ENCODE measurements around the gene CFAP73. TPM values are rescaled to one million over a fixed set of nuclear protein-coding genes. Genes with fewer than 3 reads are reported as not detected.

Gene CFAP73
- total and polyA plus RNA-seq, 2 experiments from 2014 or later: 0.50 to 0.59 TPM

DNA sequence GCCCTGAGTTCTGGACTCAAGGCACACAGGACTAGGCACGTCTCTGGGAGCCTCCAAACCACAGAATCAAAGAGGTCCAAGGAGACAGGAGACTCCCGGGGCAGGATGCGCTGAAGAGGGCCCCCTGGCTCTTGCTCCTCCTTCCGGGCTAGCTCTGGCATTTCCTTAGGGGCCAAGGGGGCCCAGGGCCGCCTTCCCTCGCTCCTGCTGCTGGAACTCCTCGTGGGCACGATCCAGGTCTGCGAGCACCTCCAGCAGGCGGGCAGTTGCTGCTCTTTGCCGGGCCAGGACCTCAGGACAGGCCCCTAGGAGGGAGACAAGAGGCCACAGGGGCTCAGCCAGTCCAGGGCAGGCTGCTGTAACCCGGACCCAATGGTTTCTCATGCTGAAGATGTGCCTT lies 49.8 kb upstream of the CFAP73 start:
- H3K36me3 ChIP-seq (ENCODE audit: insufficient read depth): no peaks in the 10 kb centered on the region
- no peaks in the 10 kb centered on the region for H3F3A ChIP-seq (replicated peaks; ENCODE audit: low read depth)
- H3K4me2 ChIP-seq: no peak overlapping the region
- ATAC-seq: no peak
- H3K4me1 ChIP-seq (ENCODE audit: insufficient read depth): peaks cover 5% of the 10 kb centered on the region
- Mint-ChIP-seq H3K36me3 (ENCODE audit: low read depth) (peaks cover 3% of the 10 kb centered on the region; the same call in 2 of the 3 replicates), H3K27ac (no peak overlapping the region), H3K27me3 (ENCODE audit: insufficient read depth, low read depth, poor library complexity) (peaks cover 18% of the 10 kb centered on the region), H3K9me3 (peaks cover 2% of the 10 kb centered on the region; the same call in 1 of the 3 replicates), H3K4me1 (peaks cover 10% of the 10 kb centered on the region), H3K4me3 (no peak overlapping the region)
- TF ChIP-seq, protein P1, sequence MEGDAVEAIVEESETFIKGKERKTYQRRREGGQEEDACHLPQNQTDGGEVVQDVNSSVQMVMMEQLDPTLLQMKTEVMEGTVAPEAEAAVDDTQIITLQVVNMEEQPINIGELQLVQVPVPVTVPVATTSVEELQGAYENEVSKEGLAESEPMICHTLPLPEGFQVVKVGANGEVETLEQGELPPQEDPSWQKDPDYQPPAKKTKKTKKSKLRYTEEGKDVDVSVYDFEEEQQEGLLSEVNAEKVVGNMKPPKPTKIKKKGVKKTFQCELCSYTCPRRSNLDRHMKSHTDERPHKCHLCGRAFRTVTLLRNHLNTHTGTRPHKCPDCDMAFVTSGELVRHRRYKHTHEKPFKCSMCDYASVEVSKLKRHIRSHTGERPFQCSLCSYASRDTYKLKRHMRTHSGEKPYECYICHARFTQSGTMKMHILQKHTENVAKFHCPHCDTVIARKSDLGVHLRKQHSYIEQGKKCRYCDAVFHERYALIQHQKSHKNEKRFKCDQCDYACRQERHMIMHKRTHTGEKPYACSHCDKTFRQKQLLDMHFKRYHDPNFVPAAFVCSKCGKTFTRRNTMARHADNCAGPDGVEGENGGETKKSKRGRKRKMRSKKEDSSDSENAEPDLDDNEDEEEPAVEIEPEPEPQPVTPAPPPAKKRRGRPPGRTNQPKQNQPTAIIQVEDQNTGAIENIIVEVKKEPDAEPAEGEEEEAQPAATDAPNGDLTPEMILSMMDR (conservative IDR thresholded peaks at IDR 0.05; ENCODE audit: low read depth in 2 of 2): 0 out of 4 replicates have a peak, but pooled peaks of 1 of the 2 experiments have one; percentile 2
- no peak for TF ChIP-seq ZNF331 (CRISPR knock-in tag; IDR thresholded peaks at IDR 0.05; ENCODE audit: low read depth)
- H3K27me3 ChIP-seq (ENCODE audit: insufficient read depth): no peaks in the 10 kb centered on the region
- no peak for DNase-seq (ENCODE audit: low spot score)
- no peaks in the 10 kb centered on the region for H4K20me1 ChIP-seq (replicated peaks; ENCODE audit: insufficient read depth)
- no peak overlapping the region for H3K4me3 ChIP-seq
- no peak overlapping the region for H3K27ac ChIP-seq (ENCODE audit: low read depth)
- no peak overlapping the region for H2AFZ ChIP-seq
- no peaks in the 10 kb centered on the region for H3K79me2 ChIP-seq (replicated peaks; ENCODE audit: insufficient read depth)
- H3K9me2 ChIP-seq (ENCODE audit: insufficient read depth): no peaks in the 10 kb centered on the region

DNA sequence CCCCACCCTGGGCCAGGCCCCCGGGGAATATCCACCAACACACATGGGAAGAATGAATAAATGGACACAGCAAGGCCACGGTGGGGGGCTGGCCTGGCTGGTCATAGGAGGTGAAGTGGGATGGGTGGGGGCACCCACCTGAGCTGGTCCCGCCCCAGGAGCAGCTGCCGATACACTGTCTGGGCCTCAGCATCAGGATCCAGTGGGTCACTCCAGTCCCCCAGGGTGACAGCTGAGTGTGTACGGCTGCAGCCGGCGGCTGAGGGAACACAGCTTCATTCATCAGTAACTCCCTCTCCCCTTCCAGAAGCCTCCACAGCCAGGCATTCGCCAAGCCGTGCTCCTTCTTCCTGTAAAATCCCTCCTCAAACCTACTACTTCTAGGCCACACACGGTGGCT lies 47.8 kb upstream of the CFAP73 start:
- Histone ChIP-seq H3K27me3 (ENCODE audit: insufficient read depth) (no peaks in the 10 kb centered on the region), H3K27ac (ENCODE audit: low read depth) (no peak overlapping the region), H3K4me2 (no peak overlapping the region), H3K9me2 (ENCODE audit: insufficient read depth) (no peaks in the 10 kb centered on the region), H3K36me3 (ENCODE audit: insufficient read depth) (no peaks in the 10 kb centered on the region), H4K20me1 (replicated peaks; ENCODE audit: insufficient read depth) (no peaks in the 10 kb centered on the region), H3K4me1 (ENCODE audit: insufficient read depth) (peaks cover 5% of the 10 kb centered on the region), H2AFZ (no peak overlapping the region), H3K79me2 (replicated peaks; ENCODE audit: insufficient read depth) (no peaks in the 10 kb centered on the region), H3F3A (replicated peaks; ENCODE audit: low read depth) (no peaks in the 10 kb centered on the region), H3K4me3 (no peak overlapping the region)
- Mint-ChIP-seq H3K27me3 (ENCODE audit: insufficient read depth, low read depth, poor library complexity) (peaks cover 14% of the 10 kb centered on the region), H3K27ac (no peak overlapping the region), H3K9me3 (peaks cover 2% of the 10 kb centered on the region; the same call in 1 of the 3 replicates), H3K4me3 (no peak overlapping the region), H3K4me1 (peaks cover 10% of the 10 kb centered on the region), H3K36me3 (ENCODE audit: low read depth) (peaks cover 5% of the 10 kb centered on the region)
- DNase-seq (ENCODE audit: low spot score): no peak
- ATAC-seq: no peak
- TF ChIP-seq, protein P1 (conservative IDR thresholded peaks at IDR 0.05; ENCODE audit: low read depth in 2 of 2): no peak
- TF ChIP-seq, protein P2, sequence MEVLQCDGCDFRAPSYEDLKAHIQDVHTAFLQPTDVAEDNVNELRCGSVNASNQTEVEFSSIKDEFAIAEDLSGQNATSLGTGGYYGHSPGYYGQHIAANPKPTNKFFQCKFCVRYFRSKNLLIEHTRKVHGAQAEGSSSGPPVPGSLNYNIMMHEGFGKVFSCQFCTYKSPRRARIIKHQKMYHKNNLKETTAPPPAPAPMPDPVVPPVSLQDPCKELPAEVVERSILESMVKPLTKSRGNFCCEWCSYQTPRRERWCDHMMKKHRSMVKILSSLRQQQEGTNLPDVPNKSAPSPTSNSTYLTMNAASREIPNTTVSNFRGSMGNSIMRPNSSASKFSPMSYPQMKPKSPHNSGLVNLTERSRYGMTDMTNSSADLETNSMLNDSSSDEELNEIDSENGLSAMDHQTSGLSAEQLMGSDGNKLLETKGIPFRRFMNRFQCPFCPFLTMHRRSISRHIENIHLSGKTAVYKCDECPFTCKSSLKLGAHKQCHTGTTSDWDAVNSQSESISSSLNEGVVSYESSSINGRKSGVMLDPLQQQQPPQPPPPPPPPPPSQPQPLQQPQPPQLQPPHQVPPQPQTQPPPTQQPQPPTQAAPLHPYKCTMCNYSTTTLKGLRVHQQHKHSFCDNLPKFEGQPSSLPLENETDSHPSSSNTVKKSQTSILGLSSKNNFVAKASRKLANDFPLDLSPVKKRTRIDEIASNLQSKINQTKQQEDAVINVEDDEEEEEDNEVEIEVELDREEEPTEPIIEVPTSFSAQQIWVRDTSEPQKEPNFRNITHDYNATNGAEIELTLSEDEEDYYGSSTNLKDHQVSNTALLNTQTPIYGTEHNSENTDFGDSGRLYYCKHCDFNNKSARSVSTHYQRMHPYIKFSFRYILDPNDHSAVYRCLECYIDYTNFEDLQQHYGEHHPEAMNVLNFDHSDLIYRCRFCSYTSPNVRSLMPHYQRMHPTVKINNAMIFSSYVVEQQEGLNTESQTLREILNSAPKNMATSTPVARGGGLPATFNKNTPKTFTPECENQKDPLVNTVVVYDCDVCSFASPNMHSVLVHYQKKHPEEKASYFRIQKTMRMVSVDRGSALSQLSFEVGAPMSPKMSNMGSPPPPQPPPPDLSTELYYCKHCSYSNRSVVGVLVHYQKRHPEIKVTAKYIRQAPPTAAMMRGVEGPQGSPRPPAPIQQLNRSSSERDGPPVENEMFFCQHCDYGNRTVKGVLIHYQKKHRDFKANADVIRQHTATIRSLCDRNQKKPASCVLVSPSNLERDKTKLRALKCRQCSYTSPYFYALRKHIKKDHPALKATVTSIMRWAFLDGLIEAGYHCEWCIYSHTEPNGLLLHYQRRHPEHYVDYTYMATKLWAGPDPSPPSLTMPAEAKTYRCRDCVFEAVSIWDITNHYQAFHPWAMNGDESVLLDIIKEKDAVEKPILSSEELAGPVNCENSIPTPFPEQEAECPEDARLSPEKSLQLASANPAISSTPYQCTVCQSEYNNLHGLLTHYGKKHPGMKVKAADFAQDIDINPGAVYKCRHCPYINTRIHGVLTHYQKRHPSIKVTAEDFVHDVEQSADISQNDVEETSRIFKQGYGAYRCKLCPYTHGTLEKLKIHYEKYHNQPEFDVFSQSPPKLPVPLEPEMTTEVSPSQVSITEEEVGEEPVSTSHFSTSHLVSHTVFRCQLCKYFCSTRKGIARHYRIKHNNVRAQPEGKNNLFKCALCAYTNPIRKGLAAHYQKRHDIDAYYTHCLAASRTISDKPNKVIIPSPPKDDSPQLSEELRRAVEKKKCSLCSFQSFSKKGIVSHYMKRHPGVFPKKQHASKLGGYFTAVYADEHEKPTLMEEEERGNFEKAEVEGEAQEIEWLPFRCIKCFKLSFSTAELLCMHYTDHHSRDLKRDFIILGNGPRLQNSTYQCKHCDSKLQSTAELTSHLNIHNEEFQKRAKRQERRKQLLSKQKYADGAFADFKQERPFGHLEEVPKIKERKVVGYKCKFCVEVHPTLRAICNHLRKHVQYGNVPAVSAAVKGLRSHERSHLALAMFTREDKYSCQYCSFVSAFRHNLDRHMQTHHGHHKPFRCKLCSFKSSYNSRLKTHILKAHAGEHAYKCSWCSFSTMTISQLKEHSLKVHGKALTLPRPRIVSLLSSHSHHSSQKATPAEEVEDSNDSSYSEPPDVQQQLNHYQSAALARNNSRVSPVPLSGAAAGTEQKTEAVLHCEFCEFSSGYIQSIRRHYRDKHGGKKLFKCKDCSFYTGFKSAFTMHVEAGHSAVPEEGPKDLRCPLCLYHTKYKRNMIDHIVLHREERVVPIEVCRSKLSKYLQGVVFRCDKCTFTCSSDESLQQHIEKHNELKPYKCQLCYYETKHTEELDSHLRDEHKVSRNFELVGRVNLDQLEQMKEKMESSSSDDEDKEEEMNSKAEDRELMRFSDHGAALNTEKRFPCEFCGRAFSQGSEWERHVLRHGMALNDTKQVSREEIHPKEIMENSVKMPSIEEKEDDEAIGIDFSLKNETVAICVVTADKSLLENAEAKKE (CRISPR knock-in tag; IDR thresholded peaks at IDR 0.05): no peak
- TF ChIP-seq EZH2 (IDR thresholded peaks at IDR 0.05; ENCODE audit: low read depth, unreplicated experiment) (no peak), JUNB (IDR thresholded peaks at IDR 0.05; ENCODE audit: unreplicated experiment) (no peak), POLR2AphosphoS5 (IDR thresholded peaks at IDR 0.05; ENCODE audit: low read depth) (no peak), STAT1 (IDR thresholded peaks at IDR 0.05; ENCODE audit: unreplicated experiment) (no peak), EZH2phosphoT487 (IDR thresholded peaks at IDR 0.05; ENCODE audit: unreplicated experiment) (no peak), ZNF114 (CRISPR knock-in tag; IDR thresholded peaks at IDR 0.05) (no peak), NANOG (IDR thresholded peaks at IDR 0.05; ENCODE audit: borderline replicate concordance) (no peak), CREB1 (CRISPR knock-in tag; IDR thresholded peaks at IDR 0.05; ENCODE audit: low read depth) (no peak)
